Measurements from ENCODE around the gene SLC16A11. TPM values are rescaled to one million over a fixed set of nuclear protein-coding genes. Genes with fewer than 3 reads are reported as not detected.
"Not testable (repeated sequence)": the region's sequence is repeated elsewhere in the genome, so short reads cannot be mapped to it uniquely, and the experiment has no call there.

SLC16A11 gene
- total RNA-seq, 1 donor, result 0.27 TPM

DNA sequence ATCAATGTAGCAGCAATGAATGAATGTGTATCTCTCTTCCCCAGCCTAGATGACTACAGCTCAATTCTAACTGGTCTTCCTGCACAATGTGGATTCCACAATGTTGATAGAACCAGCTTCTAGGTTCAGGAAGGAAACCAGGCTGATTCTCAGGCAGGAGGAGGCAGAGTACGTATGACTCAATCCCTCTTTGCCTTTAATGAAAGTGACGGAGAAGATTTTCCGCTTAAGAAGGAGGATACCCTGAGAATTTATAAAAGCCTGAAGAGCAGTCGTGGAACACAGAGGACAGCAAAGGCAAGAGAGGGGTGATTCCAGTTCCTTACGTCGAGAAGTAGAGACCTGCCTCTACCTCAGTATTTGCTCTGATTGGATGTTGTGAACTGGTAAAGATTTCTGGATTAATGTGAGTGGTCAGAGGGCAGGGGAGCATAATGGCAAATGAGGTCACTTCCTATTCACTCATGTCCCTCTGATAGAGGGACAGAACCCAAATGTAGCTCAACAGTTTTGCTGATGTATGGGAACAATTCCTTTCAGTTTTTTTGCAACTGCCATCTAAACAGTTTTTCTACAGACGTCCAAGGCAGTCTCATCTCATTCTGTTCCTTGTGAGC is 15.0 kb upstream of the SLC16A11 start:
- peak; percentile 16 for DNase-seq (ENCODE audit: low read depth)

DNA sequence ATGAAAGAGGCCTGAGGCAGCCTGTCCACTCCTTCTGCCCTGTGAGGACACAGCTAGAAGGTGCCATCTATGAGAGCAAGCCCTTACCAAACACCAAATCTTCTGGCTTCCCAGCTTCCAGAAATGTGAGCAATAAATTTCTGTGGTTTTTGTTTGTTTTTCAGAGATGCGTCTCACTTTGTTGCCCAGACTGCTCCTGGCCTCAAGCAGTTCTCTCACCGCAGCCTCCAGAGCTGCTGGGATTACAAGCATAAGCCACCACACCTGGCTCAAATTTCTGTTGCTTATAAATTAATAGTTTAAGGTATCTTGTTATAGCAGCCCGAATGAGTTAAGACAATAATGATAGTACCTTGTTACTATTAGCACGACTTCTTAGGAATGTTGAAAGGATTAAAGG is 12.5 kb upstream of the SLC16A11 start:
- DNase-seq (ENCODE audit: low read depth), result no peak
- no peak overlapping the region for H3K4me3 ChIP-seq (ENCODE audit: low read depth, low read length)

More for the DNA sequence above, 15.0 kb upstream of the SLC16A11 start:
- TF ChIP-seq, protein P1, sequence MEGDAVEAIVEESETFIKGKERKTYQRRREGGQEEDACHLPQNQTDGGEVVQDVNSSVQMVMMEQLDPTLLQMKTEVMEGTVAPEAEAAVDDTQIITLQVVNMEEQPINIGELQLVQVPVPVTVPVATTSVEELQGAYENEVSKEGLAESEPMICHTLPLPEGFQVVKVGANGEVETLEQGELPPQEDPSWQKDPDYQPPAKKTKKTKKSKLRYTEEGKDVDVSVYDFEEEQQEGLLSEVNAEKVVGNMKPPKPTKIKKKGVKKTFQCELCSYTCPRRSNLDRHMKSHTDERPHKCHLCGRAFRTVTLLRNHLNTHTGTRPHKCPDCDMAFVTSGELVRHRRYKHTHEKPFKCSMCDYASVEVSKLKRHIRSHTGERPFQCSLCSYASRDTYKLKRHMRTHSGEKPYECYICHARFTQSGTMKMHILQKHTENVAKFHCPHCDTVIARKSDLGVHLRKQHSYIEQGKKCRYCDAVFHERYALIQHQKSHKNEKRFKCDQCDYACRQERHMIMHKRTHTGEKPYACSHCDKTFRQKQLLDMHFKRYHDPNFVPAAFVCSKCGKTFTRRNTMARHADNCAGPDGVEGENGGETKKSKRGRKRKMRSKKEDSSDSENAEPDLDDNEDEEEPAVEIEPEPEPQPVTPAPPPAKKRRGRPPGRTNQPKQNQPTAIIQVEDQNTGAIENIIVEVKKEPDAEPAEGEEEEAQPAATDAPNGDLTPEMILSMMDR (IDR thresholded peaks at IDR 0.05; ENCODE audit: insufficient read depth, low read length), result no peak
- no peak overlapping the region for H3K4me3 ChIP-seq (ENCODE audit: low read depth, low read length)

DNA sequence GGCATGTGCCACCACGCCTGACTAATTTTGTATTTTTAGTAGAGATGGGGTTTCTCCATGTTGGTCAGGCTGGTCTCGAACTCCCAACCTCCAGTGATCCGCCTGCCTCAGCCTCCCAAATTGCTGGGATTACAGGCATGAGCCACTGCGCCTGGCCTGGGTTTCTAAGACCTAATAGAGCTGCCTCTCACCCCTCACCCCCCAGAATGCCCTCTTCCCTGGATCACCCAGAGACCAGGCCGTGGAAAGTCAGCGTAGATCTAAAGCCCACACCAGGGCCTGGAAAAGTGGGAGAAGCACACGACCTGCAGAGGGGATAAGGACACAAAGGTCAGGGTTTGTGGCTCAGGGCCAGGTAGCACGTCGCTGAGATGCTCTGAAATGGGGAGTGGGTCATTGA is 6.7 kb upstream of the SLC16A11 start:
- DNase-seq (ENCODE audit: low read depth); H3K4me3 ChIP-seq (ENCODE audit: low read depth, low read length): not testable (repeated sequence)

More for the DNA sequence above, 12.5 kb upstream of the SLC16A11 start:
- TF ChIP-seq, protein P1 (IDR thresholded peaks at IDR 0.05; ENCODE audit: insufficient read depth, low read length), result no peak

DNA sequence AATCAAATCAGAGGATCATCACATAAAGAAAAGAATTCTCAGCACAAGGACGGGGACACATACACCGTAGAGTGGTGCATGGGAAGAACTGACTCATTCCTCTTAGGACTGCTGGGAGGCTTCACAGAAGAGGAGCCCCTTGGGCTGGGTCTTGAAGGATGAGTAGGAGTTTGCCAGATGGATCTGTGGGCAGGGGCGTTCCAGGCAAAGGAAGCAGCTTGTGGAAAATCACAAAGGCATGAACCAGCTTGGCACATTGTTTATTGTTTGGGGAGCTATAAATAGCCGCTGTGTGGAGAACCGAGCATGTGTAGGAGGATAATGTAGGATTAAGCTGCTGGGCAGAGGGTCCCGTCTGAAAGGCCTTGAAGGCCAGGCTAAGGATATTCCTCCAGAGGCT is 5.1 kb upstream of the SLC16A11 start:
- TF ChIP-seq, protein P1 (IDR thresholded peaks at IDR 0.05; ENCODE audit: insufficient read depth, low read length), result no peak
- DNase-seq (ENCODE audit: low read depth), result no peak
- H3K4me3 ChIP-seq (ENCODE audit: low read depth, low read length), result no peak overlapping the region

DNA sequence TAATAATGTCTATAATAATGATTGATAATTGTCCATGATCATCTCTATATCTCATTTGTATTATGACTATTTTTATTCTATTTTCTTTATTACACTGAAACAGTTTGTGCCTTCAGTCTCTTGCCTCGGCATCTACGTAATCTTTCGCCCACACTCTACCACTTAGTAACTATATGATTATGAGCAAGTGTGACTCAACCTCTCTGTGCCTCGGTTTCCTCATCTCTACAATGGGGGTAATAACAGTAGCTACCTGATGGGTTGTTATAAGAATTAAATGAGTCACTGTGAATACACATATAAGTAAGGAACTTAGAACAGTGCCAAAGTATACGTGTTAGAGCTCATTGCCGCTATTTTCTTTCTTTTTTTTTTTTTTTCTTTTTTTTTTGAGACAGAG is 3.7 kb upstream of the SLC16A11 start:
- TF ChIP-seq, protein P1 (IDR thresholded peaks at IDR 0.05; ENCODE audit: insufficient read depth, low read length), result no peak
- no peak overlapping the region for H3K4me3 ChIP-seq (ENCODE audit: low read depth, low read length)
- DNase-seq (ENCODE audit: low read depth), result no peak

DNA sequence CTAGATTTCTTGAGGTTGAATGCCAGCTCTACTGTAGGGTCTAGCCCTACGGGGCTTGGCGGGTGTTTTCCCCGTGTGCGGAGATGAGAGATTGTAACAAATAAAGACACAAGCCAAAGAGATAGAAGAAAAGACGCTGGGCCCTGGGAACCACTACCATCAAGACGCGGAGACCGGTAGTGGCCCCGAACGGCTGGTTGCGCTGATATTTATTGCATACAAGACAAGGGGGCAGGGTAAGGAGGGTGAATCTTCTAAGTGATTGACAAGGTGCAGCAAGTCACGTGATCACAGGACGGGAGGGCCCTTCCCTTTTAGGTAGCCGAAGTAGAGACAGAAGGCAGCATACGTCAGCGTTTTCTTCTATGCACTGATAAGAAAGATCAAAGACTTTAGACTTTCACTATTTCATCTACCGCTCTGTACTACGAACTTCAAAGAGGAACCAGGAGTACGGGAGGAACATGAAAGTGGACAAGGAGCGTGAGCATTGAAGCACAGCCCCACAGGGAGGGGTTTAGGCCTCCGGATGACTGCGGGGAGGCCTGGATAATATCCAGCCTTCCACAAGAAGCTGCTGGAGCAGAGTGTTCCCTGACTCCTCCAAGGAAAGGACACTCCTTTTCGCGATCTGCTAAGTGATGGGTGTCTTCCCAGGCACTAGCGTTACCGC is 3.0 kb upstream of the SLC16A11 start:
- not testable (repeated sequence) for H3K4me3 ChIP-seq (ENCODE audit: low read depth, low read length)
- peak; percentile 20 for DNase-seq (ENCODE audit: low read depth)

DNA sequence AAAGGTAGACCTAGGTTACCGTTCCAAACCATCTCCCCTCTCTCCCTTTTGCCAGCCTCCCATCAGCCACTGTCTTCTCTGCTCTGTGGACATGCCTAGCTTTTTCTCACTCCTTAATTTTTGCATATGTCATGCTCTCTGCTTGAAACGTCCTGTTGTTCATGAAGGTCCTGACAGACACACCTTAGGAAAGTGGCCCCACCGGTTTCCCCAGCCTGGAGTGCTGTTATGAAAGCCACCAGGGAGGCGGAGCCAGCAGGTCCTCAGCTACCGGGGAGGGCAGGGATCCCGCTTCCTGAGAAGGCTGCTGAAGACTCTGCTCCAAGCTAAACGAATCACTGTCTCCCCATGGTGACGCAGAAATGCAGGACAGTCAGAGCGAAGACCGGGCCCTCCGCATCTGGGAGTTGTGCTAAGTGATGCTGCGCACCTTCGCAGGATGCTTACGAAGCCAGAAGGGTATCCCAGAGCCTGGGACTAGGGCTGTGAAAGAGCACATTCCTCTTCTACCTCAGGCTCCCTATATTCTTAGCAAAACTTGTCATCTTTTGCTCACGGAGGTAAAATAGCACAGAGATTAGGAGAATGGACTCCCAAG is 2.3 kb upstream of the SLC16A11 start:
- DNase-seq (ENCODE audit: low read depth), result no peak
- no peak overlapping the region for H3K4me3 ChIP-seq (ENCODE audit: low read depth, low read length)
- TF ChIP-seq, protein P1 (IDR thresholded peaks at IDR 0.05; ENCODE audit: insufficient read depth, low read length), result no peak

All from fibroblast of the aortic adventitia (primary cell).